A549 (cell line): ENCODE results near the gene ANKS1B.

Experiments used
- CBX8 ChIP-seq: fragments of 200-600 bp; sonication (generic); IDR thresholded peaks from 2 replicates; pipeline ENCODE4 v1.6.1; 2016
- CHD4 ChIP-seq: fragments of 200-600 bp; sonication (generic); IDR thresholded peaks from 2 replicates; pipeline ENCODE4 v1.6.1; 2016; ENCODE audit warnings: antibody characterized with exemption, mild to moderate bottlenecking, borderline replicate concordance
- CTCF ChIP-seq: fragments of >200 bp; sonication (Bioruptor Twin); formaldehyde crosslinking; IDR thresholded peaks from 3 replicates; pipeline ENCODE4 v1.5.1; 2016
- EP300 ChIP-seq, 2 experiments: fragments of >200 bp; sonication (Bioruptor Twin); formaldehyde crosslinking; IDR thresholded peaks; 2 replicates in 1 of 2; 3 replicates in 1 of 2; pipeline ENCODE4 v1.6.1; 2016 to 2017
- JUN ChIP-seq, 2 experiments: fragments of >200 bp; sonication (Bioruptor Twin); formaldehyde crosslinking; IDR thresholded peaks; 2 replicates in 1 of 2; 3 replicates in 1 of 2; pipeline ENCODE4 v1.6.1; 2016 to 2017
- MYC ChIP-seq: IDR thresholded peaks from 2 replicates; pipeline ENCODE4 v1.6.1; 2012; ENCODE audit warnings: mild to moderate bottlenecking, inconsistent platforms, low read length, improper control_type of control experiment, borderline replicate concordance
- POLR2A ChIP-seq: IDR thresholded peaks from 2 replicates; pipeline ENCODE4 v1.6.1; 2012; ENCODE audit warnings: mild to moderate bottlenecking, low read length
- RAD21 ChIP-seq, 2 experiments: fragments of >200 bp in 1 of 2; sonication (Bioruptor Twin) in 1 of 2; formaldehyde crosslinking in 1 of 2; IDR thresholded peaks in 1 of 2; conservative IDR thresholded peaks in 1 of 2; 2 replicates in 1 of 2; 3 replicates in 1 of 2; pipeline ENCODE4 v1.6.1; 2012 to 2018; ENCODE audit warnings: inconsistent platforms in 1 of 2
- RCOR1 ChIP-seq: fragments of 150-350 bp; IDR thresholded peaks from 2 replicates; pipeline ENCODE4 v1.6.1; 2014; ENCODE audit warnings: antibody characterized with exemption, low read length, low read depth
- SMC3 ChIP-seq: fragments of >200 bp; sonication (Bioruptor Twin); formaldehyde crosslinking; IDR thresholded peaks from 3 replicates; pipeline ENCODE4 v1.6.1; 2018; ENCODE audit warnings: inconsistent platforms

- TF ChIP-seq SMC3: no peak
- no peak for TF ChIP-seq POLR2A
- TF ChIP-seq CHD4: no peak
- TF ChIP-seq CTCF: no peak
- no peak for TF ChIP-seq RCOR1
- no peak for TF ChIP-seq EP300 (IDR thresholded peaks at IDR 0.05)
- TF ChIP-seq MYC: no peak
- TF ChIP-seq JUN (IDR thresholded peaks at IDR 0.05): no peak
- TF ChIP-seq RAD21 (conservative IDR thresholded peaks at IDR 0.05 in 1 of 2, IDR thresholded peaks at IDR 0.05 in 1 of 2): no peak
- TF ChIP-seq CBX8: no peak
These were observed 1114.2 kb downstream of the ANKS1B start for GRCh38 chr12:98870504-98870903.
